Vagina (tissue), 2 donors: ENCODE data around the gene EZR.
"Not testable (repeated sequence)": the region's sequence is repeated elsewhere in the genome, so short reads cannot be mapped to it uniquely, and the experiment has no call there.

ENCODE experiments used
- CTCF ChIP-seq, 3 experiments: fragments of 450-650 bp in 2 of 3; fragments of 200-600 bp in 1 of 3; sonication (generic) in 1 of 3; IDR thresholded peaks; one replicate each; pipeline ENCODE4 v1.5.1; 2017 to 2019; ENCODE audit warnings: antibody characterized with exemption in 3 of 3, mild to moderate bottlenecking in 2 of 3, moderate library complexity in 2 of 3
- POLR2A ChIP-seq, 2 donors: fragments of 450-650 bp; IDR thresholded peaks; one replicate each; pipeline ENCODE4 v1.6.1; 2017; ENCODE audit warnings: antibody characterized with exemption in 2 of 2, mild to moderate bottlenecking in 2 of 2, moderate library complexity in 2 of 2

- not testable (repeated sequence) for TF ChIP-seq POLR2A, CTCF (IDR thresholded peaks at IDR 0.05)
Measured at GRCh38 chr6:158792505-158792904, 26.7 kb downstream of the EZR start.
